Ovary (tissue), 9 donors: ENCODE data around the gene SULT1A1. TPM values are rescaled to one million over a fixed set of nuclear protein-coding genes. Genes with fewer than 3 reads are reported as not detected.
"Not testable (repeated sequence)": the region's sequence is repeated elsewhere in the genome, so short reads cannot be mapped to it uniquely, and the experiment has no call there.

ENCODE experiments used
- DNase-seq, 5 donors: peaks; one replicate each; pipeline ENCODE4 v3.0.0-alpha.2; 2019 to 2020
- H3K27ac ChIP-seq, 2 donors: fragments of 200-600 bp; one replicate each; pipeline versions ENCODE4 v1.5.1 to v1.8.0; 2019 to 2022
- H3K27me3 ChIP-seq: fragments of 200-600 bp; one replicate; pipeline ENCODE4 v1.8.0; 2022
- H3K36me3 ChIP-seq: fragments of 200-600 bp; sonication (generic); one replicate; pipeline ENCODE4 v1.5.1; 2019
- H3K4me1 ChIP-seq: one replicate; pipeline ENCODE4 v1.8.1; 2013; ENCODE audit warnings: mild to moderate bottlenecking, moderate library complexity; ENCODE audit not compliant: insufficient read depth
- H3K4me3 ChIP-seq: fragments of 200-600 bp; sonication (generic); one replicate; pipeline ENCODE4 v1.5.1; 2017
- H3K9me3 ChIP-seq, 2 donors: fragments of 200-600 bp in 1 of 2; sonication (generic) in 1 of 2; one replicate each; pipeline versions ENCODE4 v1.5.1 to v1.8.1; 2013 to 2019; ENCODE audit warnings: mild to moderate bottlenecking in 1 of 2, moderate library complexity in 1 of 2
- EP300 ChIP-seq: sonication (generic); formaldehyde crosslinking; IDR thresholded peaks from one replicate; pipeline ENCODE4 v1.6.1; 2017; ENCODE audit warnings: antibody characterized with exemption
- POLR2A ChIP-seq: fragments of 450-650 bp; IDR thresholded peaks from one replicate; pipeline ENCODE4 v1.6.1; 2017; ENCODE audit warnings: antibody characterized with exemption, mild to moderate bottlenecking, moderate library complexity
- WGBS, 3 donors: extraction: QIAGEN DNeasy Blood & Tissue Kit in 1 of 3; methylation state at CpG; one replicate each; pipeline versions ENCODE4 v1.1.5 to v1.1.7; 2013 to 2017; 5-methylcytosine and 5-hydroxymethylcytosine counted together
- intact Hi-C, 4 donors: fragments of 100-400 bp; cut with DNase I; formaldehyde crosslinking; loops; one replicate each; pipeline versions ENCODE4 v1.11.0 to v1.15.1; 2022 to 2023
- polyA plus RNA-seq, 2 donors: library from polyadenylated mRNA; stranded (reverse); fragments of 200-250 nt in 1 of 2; fragments of 350-450 nt in 1 of 2; fragmentation: Illumina TruSeq in 1 of 2; extraction: RNeasy Lipid Tissue Mini Kit (QIAGEN cat#74804) in 1 of 2; gene quantifications; one replicate each; pipeline ENCODE4 v1.2.3, GENCODE V29; 2013 to 2014
- total RNA-seq, 7 donors: library from RNA; depleted of rRNA in 2 of 7; stranded (reverse); fragments of >200 nt in 2 of 7; fragmentation: NEBNext Ultra II Directional in 3 of 7; extraction: Animal tissue kit (Norgen Biotek cat#: 25700) in 3 of 7; gene quantifications; one replicate each; pipeline versions ENCODE4 v1.1.0 to v1.2.4, GENCODE V29; 2016 to 2023
- TF ChIP-seq, protein P1 (sequence below), 3 donors: fragments of 450-650 bp in 2 of 3; fragments of 200-600 bp in 1 of 3; IDR thresholded peaks; one replicate each; pipeline versions ENCODE4 v1.5.1 to v1.8.0; 2016 to 2022; ENCODE audit warnings: antibody characterized with exemption in 3 of 3, mild to moderate bottlenecking in 1 of 3
- donor health status: DM: no; HTN: no; CAD: no; lungs with moderate emphysema.
- donor health status: DM: no; HTN: no; CAD: no.
- donor health status: Bipolar disorder and iron deficiency.
- donor health status: DM: yes; HTN: yes; CAD: no.
- donor health status: DM: no; HTN: no; CAD: no.
- donor health status: DM: yes; HTN: yes; CAD: no.

Gene SULT1A1
- total and polyA plus RNA-seq, 9 donors: 5.4 to 54.6 (median 11.3) TPM

DNA sequence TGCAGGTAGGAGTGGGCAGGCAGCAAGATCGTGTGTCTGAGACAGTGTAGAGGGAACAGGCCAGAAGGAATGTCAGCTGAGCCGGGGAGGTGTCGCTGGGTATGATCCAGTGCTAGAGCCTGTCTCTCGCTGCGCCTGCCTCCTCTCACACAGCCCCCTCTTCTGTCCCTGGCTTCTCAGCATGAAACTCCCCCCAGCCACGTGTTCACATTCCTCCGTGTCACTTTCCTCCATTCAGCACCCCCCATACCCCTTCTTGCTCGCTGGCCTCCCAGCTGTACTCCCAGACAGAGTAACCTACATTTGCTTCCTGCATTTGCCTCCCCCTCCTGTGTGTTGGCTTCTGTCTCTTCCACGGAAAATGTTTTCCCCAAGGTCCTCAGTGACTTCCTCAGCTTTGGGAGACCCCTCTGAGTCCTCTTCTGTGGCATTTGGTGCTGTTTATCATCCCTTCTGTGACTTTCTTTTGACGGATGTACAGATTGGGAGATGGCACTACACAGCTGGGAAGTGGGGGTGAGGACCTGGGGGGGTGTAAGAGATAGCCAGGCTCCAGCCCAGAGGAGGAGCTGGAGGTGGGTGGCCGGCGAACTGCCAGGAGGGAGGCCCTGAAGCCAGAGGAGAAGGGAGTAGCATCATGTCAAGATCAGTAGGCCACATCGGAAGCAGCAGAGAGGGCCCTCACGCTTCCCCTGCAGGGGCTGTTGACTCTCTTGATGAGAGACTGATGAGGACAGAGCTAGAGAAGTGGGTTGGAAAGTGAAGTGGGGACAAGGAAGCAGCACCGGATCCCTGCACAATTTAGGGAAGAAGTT lies 36.9 kb downstream of the SULT1A1 start:
- H3K9me3 ChIP-seq: no peaks in the 10 kb centered on the region
- no peak overlapping the region for H3K4me3 ChIP-seq
- H3K36me3 ChIP-seq: no peaks in the 10 kb centered on the region
- TF ChIP-seq, protein P1, sequence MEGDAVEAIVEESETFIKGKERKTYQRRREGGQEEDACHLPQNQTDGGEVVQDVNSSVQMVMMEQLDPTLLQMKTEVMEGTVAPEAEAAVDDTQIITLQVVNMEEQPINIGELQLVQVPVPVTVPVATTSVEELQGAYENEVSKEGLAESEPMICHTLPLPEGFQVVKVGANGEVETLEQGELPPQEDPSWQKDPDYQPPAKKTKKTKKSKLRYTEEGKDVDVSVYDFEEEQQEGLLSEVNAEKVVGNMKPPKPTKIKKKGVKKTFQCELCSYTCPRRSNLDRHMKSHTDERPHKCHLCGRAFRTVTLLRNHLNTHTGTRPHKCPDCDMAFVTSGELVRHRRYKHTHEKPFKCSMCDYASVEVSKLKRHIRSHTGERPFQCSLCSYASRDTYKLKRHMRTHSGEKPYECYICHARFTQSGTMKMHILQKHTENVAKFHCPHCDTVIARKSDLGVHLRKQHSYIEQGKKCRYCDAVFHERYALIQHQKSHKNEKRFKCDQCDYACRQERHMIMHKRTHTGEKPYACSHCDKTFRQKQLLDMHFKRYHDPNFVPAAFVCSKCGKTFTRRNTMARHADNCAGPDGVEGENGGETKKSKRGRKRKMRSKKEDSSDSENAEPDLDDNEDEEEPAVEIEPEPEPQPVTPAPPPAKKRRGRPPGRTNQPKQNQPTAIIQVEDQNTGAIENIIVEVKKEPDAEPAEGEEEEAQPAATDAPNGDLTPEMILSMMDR (IDR thresholded peaks at IDR 0.05): no peak
- no peak for TF ChIP-seq POLR2A
- H3K27ac ChIP-seq: no peak overlapping the region
- intact Hi-C loops: no loop called here
- peaks cover 16% of the 10 kb centered on the region for H3K4me1 ChIP-seq
- DNase-seq: peak; percentile 46 to 71 (median 54)
- 11 to 25% (median 14%) methylated on average over 15 of the region's 15 CpGs for WGBS, 3 donors
- H3K27me3 ChIP-seq: no peaks in the 10 kb centered on the region

DNA sequence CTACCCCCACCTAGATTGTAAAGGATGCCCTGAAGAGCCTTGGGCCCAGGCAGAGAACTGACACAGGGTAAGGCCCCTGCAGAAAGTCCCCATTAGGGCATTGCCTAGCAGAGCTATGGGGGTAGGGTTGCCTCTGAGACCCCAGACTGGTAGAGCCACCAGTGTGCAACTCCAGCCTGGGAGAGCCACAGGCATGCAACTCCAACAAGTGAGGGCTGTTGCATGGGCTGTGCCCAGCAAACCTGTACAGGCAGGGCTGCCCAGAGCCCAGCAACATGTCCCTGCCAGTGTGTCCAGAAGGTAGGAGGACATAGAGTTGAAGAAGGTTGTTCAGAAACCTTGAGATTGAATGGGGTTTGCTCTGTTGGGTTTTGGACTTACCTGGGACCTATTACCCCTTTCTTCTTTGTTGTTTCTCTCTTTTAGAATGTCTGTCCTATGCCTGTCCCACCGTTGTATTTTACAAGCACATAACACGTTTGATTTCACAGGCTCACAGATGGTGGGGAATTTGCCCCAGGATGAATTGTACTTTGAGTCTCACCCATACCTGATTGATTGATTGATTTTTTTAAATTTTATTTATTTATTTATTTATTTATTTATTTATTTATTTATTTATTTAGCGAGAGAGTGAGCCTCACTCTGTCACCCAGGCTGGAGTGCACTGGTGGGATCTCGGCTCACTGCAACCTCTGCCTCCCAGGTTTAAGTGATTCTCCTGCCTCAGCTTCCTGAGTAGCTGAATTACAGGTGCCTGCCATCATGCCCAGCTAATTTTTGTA lies 39.7 kb downstream of the SULT1A1 start:
- Histone ChIP-seq H3K4me1 (peaks cover 18% of the 10 kb centered on the region), H3K4me3 (no peak overlapping the region), H3K27me3 (no peaks in the 10 kb centered on the region), H3K27ac (no peak overlapping the region), H3K9me3 (no peaks in the 10 kb centered on the region), H3K36me3 (no peaks in the 10 kb centered on the region)
- no peak for DNase-seq
- intact Hi-C loops: no loop called here
- 95 to 97% (median 96%) methylated on average over 4 of the region's 4 CpGs for WGBS, 3 donors
- TF ChIP-seq, protein P1 (IDR thresholded peaks at IDR 0.05): no peak
- TF ChIP-seq POLR2A: no peak
- no peak for TF ChIP-seq EP300

DNA sequence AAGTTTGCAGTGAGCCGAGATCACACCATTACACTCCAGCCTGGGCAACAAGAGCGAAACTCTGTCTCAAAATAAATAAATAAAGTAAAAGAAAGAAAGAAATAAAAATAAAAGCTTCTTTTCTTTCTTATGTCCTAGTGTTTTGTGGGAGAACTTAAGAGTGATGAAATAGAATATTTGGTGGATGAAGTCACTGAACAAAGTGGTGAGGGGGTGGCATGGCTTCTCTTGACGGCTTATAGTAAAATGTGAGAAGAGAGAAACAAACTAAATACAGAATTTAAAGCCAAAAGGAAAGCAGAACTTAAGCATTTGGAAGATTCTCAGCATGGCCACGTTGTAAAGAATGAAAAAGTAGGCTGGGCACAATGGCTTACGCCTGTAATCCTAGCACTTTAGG lies 40.8 kb downstream of the SULT1A1 start:
- WGBS, 3 donors: 84 to 86% (median 85%) methylated on average over 5 of the region's 5 CpGs
- Histone ChIP-seq H3K4me1 (peaks cover 17% of the 10 kb centered on the region), H3K4me3 (no peak overlapping the region), H3K36me3 (no peaks in the 10 kb centered on the region), H3K27ac (no peak overlapping the region), H3K9me3 (no peaks in the 10 kb centered on the region), H3K27me3 (no peaks in the 10 kb centered on the region)
- intact Hi-C loops: no loop called here
- TF ChIP-seq POLR2A: no peak
- TF ChIP-seq EP300: no peak
- TF ChIP-seq, protein P1 (IDR thresholded peaks at IDR 0.05): no peak
- no peak for DNase-seq

DNA sequence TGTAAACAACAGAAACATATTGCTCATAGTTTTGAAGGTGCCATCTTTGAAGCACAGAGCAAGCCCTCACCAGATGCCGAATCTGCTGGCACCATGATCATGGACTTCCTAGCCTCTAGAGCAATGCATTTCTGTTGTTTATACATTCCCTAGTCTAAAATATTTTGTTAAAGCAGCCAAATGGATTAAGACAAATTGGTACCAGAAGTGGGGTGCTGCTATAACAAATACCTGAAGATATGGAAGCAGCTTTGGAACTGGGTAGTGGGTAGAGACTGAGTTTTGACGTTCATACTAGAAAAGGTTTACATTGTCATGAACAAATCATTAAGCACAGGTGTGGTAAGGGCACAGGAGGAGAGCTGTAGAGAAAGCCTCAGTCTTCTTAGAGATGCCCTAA lies 42.6 kb downstream of the SULT1A1 start:
- no peaks in the 10 kb centered on the region for H3K27me3 ChIP-seq
- no peaks in the 10 kb centered on the region for H3K9me3 ChIP-seq
- peaks cover 5% of the 10 kb centered on the region for H3K4me1 ChIP-seq
- TF ChIP-seq POLR2A (no peak), EP300 (no peak)
- TF ChIP-seq, protein P1 (IDR thresholded peaks at IDR 0.05): no peak
- H3K4me3 ChIP-seq: no peak overlapping the region
- no peak for DNase-seq
- H3K36me3 ChIP-seq: no peaks in the 10 kb centered on the region
- WGBS, 3 donors: 88 to 100% (median 91%) methylated on average over 2 of the region's 2 CpGs
- intact Hi-C loops: no loop called here
- no peak overlapping the region for H3K27ac ChIP-seq

DNA sequence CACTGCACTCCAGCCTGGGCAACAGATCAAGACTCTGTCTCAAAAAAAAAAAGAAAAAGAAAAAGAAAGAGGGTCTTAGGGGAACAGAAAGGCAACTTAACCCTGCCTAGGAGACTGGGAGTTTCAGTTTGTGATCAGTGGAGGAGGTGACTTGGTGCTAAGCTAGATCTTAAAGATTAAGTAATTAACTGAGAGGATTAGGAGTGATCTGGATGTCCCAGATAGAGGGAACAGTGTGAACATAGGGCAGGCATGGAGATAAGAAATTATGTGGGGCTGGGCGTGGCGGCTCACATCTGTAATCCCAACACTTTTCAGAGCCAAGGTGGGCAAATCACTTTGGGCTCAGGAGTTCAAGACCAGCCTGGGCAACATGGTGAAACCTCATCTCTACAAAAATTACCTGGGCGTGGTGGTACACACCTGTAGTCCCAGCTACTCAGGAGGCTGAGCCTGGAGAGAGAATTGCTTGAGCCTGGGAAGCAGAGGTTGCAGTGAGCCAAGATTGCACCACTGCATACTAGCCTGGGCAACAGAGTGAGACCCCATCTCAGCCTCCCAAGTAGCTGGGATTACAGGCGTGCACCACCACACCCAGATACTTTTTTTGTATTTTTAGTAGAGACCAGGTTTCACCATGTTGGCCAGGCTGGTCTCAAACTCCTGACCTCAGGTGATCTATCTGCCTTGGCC lies 43.5 kb downstream of the SULT1A1 start:
- H3K9me3 ChIP-seq, H3K27ac ChIP-seq, H3K36me3 ChIP-seq, intact Hi-C loops, H3K27me3 ChIP-seq, DNase-seq, H3K4me1 ChIP-seq, H3K4me3 ChIP-seq: not testable (repeated sequence)
- 99 to 100% (median 99%) methylated on average over 4 of the region's 4 CpGs for WGBS, 3 donors
